NCI-H1694 treated with DMSO at 0.1 percent for 48 hours (cell line): ENCODE measurements around the gene BCL7A.
A peak's percentile ranks its signal among the peaks of the same experiment; 100 is the strongest.
"Not testable (repeated sequence)": the region's sequence is repeated elsewhere in the genome, so short reads cannot be mapped to it uniquely, and the experiment has no call there.

ENCODE experiments used
- DNase-seq: peaks from one replicate; lab custom pipeline; 2025; lab: John Stamatoyannopoulos, UW

BCL7A gene

DNA sequence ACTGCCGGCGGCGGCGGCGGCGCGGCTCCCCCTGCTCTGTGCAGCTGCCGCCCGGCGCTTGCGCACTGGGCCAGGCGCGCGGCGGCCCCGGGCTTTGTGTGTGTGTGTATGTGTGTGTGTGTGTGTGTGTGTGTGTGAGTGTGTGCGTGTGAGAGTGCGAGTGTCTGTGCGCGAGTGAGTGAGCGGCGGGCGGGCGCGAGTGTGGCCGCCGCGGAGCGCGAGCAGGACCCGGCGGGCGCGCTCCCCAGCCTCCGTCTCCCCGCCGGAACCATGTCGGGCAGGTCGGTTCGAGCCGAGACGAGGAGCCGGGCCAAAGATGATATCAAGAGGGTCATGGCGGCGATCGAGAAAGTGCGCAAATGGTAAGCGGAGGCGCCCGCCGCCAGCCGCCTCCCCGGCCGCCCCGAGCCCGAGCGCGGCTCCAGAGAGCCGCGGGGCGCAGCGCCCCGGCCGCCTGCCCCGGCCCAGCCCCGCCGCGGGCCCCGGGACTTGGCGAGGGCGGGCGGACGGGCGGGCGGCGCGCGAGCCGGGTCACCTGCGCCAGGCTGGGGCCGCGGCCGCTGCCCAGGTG is at the start of gene BCL7A:
BCL7A (plus strand) TSS at position 63 of the 571 bp plus-strand sequence; CDS start at position 271, 208 bp downstream.
- DNase-seq, result peak; percentile 9

DNA sequence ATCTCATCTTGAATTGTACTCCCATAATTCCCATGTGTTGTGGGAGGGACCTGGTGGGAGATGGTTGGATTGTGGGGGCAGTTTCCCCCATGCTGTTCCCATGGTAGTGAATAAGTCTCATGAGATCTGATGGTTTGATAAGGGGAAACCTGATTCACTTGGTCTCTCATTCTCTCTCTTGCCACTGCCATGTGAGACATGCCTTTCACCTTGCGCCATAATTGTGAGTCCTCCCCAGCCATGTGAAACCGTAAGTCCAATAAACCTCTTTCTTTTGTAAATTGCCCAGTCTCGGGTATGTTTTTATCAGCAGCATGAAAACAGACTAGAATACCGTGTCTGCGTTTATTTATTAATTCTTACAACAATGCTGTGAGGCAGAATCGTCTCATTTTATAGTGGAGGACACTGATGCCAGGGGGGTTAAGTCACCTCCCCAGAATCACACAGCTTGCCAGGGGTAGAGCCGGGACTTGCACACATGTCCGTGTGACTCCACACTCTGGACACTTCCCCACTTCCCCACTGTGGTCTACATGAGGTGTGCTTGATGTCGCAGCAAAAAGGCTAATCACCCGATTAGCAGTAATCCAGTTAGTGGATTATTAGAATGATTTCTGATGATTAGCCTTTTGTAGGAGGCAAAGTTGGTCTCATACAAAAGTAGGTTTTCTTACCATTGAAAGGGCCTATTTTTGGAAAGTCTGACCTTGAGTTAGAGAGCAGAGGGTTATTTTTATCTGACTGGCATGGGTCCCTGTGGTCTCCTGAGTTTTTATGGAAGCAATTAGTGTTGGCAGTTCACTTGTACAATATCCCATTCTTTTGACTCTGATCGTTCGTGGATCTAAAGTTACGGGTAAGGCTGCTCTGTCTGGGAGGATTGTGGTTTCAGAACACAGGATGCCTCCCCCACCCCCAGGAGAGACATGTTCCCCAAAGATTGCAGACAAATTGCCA is 47.4 kb upstream of the BCL7A start:
- no peak for DNase-seq

DNA sequence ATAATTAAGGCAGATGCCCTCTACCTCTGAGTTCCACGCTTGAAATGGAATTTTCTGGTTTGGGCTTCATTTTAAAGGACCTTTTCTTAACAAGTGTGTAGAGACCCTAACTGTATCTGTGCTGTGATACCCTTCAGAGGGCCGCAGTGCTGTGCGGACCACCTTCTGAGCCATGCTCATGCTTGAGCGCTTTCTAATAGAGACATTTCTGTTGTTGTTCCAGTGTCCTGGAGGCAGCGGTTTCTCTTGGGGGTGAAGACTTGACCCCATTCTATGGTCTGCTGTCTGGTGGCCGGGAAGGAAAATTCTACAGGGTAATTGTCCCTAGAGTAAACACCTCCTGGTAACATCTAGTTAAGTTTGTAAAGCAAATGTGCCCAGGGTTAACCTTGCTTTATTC is 46.7 kb upstream of the BCL7A start:
- no peak for DNase-seq

DNA sequence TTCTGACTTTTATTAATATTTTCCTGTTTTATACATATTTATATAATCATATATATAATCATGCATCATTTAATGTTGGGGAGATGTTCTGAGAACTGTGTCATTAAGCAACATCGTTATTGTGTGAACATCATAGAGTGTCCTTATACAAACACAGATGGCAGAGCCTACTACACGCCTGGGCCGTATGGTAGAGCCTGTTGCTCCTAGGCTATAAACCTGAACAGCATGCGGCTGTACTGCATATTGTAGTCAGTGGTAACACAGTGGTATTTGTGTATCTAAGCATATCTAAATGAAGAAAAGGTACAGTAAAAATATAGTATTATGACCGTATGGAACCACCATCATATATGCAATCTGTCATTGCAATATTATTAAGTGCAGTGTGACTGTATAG is 44.7 kb upstream of the BCL7A start:
- peak; percentile 46 for DNase-seq

DNA sequence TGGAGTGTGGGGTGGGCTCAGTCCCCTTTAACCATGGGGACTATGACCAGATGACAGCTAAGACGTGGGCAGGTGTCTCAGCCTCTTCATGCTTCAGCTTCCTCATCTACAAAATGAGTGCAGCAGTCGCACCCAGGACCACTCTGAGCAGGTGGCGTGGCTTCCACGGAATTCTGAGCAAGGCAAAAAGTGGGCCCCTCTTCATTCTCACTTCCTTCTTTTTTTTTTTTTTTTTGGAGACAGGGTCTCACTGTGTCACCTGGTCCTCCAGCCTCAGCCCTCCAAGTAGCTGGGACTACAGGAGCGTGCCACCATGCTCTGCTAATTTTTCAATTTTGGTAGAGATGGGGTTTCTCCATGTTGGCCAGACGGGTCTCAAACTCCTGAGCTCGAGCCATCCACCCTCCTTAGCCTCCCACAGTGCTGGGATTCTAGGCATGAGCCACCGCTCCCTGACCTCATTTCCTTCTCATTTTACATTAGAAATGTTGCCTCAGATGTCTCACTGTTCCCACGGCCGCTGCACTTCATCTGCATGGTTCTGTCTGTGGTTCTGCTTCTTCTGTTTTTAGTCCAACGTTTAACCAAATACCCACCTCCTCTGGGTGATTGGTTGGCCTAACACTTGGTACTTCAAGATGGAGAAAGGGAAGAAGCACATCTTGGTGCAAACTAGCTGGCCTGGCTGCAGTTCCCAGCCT is 41.3 kb upstream of the BCL7A start:
- DNase-seq, result no peak

DNA sequence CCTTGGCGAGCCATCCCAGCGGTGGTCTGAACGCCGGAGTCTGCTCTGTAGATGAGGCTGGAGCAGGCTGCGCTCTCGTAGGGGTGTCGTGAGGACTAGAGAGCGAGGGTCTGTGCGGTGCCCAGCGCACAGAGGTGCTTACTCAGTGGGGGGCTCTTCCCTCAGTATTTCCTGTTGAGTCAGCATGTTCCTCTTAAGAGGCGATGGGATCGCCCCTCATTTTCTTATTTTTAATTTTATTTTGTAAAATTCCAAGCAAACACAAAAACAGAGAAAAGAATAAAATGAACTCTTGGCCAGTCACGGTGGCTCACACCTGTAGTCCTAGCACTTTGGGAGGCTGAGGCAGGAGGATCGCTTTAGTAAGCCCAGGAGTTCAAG is 40.8 kb upstream of the BCL7A start:
- no peak for DNase-seq

DNA sequence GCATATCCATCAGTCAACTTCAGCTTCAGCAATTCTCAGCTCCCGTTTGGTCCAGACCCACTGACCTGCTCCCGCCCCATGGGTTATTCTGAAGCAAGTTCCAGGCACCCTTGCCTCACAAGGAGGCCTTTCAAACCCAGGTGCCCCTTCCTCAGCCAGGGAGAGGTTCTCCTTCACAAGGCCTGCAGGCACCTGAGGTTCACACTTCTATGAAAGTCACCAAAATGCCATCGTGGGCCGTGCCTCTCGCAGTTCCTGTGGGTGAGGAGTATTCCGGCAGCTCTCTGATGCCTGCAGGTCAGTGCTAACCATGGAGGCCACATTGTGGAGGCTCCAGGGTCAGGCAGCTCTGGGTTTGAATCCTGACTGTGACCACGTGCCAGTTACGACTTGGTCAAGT is 40.2 kb upstream of the BCL7A start:
- no peak for DNase-seq

DNA sequence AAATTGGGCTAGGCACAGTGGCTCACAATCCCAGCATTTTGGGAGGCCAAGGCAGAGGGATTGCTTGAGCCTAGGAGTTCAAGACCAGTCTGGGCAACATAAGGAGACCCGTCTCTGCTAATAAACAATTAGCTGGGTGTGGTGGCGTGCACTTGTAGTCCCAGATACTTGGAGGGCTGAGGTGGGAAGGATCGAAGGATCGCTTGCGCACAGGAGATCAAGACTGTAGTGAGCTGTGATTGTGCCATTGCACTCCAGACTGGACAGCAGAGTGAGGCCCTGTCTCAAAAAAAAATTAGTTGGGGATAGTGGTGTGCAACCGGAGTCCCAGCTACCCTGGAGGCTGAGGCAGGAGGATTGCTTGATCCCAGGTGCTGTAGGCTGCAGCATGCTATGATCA is 38.7 kb upstream of the BCL7A start:
- no peak for DNase-seq

DNA sequence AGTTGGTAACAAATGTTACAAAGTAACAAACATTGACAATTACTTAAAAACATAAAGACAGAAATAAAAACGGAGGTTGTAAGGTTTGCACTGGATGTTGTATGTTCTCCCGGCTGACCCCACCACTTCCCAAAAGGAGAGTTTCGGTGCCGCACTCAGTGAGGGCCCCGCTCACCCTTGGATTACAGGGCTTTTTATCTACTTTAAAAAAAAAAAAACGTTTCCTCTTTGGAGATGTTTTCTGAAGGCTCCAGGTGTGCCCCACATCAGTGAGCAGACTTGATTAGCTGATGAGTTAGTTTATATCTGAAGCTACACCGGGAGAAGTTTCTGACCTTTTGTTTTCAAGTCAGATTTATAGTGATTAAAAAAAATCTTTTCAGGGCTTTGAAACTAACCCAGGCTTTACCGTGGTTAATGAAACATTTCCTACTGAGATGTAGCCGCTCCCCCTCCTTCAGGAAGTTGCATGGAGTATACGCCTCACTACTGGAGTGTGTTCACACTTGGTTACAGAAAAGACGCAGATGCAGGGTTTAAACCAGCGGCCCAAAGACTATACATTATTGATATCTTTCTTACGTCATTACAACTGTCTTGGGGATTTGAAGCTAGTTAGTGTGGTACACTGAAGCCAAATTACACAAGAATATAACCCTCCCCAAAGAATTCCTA is 38.0 kb upstream of the BCL7A start:
- DNase-seq, result no peak

DNA sequence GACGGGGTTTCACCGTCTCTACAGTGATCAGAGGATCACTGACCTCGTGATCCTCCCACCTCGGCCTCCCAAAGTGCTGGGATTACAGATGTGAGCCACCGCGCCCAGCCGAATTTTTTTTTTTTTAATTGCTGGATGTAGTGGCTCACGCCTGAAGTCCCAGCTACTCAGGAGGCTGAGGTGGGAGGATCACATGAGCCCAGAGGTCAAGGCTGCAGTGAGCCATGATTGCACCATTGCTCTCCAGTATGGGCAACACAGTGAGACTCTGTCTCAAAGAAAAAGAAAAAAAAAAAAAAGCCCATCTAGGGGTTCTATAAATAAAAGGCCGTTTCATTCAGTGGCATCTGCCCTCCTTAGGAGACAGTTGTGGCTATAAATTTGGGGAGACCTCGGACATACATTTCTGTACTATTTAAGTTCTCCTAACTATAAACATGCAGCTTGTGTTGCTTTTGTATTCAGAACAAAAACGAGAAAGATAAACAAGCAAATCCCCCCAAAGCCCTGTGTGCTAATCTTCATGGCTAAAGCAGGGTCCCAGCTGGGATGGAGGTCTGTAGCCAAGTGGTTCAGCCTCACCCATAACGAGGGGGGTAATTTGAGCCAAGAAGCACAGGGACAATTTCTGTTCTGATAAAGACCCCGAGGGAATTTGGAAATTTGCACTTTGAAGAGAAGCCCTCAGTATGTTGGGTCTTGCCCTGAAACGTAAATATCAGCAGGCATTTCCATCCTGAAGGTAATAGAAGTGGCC is 35.0 kb upstream of the BCL7A start:
- no peak for DNase-seq

DNA sequence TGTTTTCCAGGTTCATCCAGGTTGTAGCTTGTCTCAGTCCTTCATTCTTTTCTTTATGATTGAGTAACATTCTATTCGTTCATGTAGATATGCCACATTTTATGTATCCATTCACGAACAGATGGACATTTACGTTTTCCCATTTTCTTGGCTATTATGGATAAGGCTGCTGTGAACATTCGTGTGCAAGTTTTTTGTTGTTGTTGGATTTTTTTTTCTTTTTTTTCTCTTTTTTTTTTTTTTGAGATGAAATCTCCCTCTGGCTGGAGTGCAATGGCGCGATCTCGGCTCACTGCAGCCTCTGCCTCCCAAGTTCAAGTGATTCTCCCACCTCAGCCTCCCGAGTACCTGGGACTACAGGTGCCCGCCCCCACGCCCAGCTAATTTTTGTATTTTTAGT is 33.2 kb upstream of the BCL7A start:
- DNase-seq, result not testable (repeated sequence)

DNA sequence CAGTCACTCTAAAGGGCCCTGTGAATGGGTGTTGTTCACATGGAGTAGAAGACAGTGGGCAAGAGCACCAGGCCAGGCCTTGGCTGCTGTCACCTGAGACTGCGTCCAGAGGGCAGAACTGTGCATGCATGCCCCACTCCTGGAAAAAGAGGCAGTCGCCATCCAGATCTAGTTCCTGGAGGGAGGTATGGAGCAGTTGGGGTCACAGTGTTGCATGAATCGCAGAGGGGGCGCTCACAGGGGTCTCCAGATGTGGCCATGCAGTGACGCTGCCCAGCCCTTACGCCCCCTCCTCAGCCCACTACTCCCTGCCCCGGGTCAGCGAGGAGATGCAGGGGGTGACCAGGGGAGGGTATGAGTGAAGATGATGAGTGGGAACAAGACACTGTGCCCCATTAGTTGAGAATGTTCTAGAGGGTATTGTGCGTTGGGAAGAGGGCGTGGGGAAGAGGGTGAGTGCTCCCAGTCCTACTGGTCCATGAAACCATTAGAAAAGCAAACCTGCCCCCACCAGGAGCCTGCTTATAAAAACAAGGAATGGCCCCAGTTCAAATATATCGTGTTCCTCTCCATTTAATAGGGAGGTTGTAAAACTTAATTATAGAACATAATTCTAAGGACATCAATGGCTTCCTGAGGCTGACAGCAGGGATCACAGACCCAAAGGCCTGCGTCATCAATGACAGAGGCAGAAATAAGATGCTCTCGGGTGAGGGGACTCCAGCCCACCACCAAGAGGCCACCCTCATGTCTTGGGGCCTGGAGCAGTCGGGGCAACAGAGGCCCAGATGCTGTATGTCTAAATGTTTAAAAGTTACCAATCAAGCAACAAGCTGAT is 32.2 kb upstream of the BCL7A start:
- DNase-seq, result no peak

DNA sequence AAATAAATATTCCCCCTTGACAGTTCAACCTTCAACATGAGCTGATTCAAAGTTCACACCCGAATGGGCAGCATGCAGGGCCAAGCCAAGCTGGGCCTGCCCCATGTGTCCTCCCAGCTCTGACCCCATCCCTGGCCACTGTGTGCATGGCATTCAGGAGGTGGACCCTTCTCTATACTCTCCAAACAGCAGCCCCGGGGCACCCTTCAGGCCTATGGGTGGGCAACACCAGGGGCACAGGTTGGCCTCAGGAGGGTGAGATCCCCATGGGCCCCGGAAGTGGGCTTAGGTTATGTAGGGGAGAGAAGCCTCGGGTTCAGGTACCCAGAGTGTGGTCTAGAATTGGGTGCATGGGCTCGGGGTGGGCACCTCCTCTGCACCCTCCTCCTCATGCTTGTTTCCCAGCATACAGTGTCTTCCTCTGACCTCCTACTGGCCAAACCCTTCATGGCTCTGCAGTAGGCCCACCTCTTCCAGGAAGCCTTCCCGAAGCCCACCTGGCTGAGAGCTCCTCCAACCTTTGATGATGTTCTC is 31.5 kb upstream of the BCL7A start:
- DNase-seq, result no peak

DNA sequence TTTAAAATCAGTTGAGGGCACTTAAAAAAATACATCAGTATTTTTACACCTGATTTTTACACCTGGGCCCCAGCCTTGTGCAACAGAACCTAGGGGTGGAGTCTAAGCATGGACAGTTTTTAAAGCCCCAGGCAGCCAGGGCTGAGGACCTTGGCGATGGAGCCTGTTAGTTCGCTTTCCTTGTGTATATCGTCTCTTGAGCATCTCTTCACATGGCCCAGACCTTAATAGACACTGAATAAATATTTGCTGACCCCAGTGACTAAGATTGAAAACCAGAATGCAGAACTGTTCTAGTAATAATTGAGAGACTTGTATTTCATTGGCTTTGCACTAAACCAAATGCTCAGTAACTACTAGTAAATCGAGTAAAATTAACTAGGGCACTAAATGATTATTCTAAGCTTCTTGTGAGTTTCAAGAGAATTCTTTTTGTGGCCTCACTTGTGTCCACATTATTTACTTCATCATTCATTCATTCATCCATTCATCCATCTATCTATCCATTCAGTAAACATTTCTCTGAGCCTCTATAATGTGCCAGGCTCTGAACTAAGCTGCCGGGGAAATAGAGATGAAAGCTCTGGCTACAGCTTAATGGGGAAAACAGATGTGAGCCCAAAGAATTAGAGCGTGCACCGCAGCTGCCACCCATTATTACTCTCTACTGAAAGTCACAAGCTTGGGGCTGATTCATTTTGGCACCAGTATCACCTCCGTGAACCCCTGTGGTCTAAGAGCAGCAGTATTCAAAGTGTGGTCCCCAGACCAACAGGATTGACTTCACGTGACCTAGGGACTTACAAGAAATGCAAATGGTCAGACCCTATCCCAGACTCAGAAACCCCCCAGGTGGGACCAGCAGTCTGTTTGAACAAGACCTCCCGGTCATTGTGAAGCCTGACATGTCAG is 30.7 kb upstream of the BCL7A start:
- DNase-seq, result no peak

DNA sequence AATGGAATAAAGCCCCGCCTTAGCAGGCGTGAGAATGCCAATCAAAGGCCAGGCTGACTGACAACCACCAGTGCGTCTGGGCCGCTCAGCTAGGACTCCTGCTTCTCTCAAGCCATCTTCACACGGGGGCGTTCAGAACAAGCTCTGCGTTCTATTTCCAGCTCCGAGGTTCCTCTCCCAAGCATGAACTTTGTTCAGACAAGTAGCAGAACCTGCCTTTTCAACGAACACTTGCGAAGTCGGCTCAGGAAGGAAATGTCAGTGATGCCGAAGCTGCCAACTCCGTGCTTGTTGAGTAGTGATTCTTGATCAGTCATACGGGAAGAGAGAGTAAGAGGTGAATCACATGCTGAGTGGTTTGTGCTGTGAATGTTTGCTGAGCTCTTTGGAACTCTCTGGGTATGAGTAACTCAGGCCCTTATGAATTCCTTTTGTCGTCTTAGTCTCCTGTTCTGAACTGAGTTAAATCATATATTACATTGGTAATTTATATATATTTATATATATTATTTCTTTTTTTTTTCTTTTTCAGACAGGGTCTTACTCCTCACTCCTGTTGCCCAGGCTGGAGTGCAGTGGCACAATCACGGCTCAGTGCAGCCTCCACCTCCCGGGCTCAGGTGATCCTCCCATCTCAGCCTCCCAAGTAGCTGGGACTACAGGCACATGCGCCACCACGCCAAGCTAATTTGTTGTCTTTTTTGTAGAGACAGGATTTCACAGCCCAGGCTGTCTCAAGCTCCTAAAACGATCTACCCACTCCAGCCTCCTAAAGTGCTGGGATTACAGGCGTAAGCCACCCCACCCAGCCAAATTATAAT is 29.4 kb upstream of the BCL7A start:
- DNase-seq, result no peak

DNA sequence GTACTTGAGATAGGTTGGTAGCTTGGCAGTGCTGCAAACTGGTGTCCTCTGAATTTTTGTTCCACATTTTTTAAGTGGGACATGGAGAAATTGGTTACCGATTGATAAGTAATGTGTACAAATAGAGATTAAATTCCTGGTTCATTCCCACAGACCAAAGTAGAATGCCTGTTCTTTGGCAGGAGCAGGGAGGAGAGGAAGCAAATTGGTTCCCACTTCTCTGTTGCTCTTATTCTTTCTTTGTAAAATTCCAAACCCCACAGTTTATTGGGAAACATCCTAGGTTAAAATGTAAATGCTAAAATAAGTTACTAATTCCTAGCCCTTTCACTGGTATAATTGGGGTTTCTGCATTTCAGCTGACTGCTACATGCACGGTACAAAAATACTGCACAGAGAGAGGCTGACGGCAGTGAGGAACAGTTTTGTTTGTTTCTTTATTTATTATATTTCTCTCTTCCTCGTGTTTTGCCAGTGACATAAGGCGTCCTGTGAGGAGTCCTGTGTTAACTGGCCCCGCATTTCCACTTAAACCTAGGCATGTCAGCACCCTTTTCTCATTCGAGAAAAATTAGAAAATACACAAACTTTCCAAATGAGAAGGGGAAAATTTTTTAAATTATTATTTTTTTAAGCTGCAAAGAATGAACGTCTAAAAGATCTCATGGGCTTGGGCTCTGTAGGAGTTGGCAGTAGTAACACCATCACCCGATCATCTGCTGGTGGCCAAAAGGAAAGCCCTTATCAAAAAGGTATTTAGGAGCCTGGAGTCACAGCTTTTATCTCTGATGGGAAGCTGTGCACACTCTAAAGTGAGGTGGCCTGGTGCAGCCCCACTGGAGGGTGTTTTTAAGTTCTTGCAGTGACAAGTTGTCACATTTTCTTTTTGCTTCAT is 25.4 kb upstream of the BCL7A start:
- DNase-seq, result no peak

DNA sequence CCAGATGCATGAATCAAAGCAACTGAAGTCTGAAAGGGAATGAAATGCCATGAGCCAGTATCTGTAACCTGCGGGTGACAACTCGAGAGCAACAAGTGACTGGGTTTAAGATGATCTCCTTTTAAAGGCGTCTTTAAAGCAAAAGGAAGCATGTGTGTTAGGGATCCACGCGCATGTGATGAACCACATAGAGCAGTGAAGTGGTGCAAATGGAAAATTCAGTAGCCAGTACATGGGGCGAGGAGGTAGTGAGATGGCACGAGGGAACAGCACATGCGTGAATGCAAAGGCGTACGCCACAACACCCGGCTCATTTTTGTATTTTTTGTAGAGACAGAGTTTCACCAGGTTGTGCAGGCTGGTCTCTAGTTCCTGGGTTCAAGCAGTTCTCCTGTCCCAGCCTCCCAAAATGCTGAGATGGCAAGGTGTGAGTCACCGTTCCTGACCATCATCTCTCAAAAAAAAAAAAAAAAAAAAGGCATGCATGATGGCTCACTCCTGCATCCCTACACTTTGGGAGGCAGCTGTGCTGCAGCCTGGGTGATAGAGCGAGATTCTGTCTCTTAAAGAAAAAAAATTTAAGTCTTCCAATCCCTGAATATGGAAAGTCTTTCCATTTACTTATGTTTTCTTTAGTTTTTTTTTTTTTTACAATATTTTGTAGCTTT is 24.6 kb upstream of the BCL7A start:
- no peak for DNase-seq
